Mesenchymal stem cell (in vitro differentiated cells and primary cell): Measurements from ENCODE around the gene ACP6.
A peak's percentile ranks its signal among the peaks of the same experiment; 100 is the strongest.

Experiments
- DNase-seq: peaks from one replicate; pipeline ENCODE4 v3.0.0-alpha.2; 2013
- H2AFZ ChIP-seq: one replicate; pipeline ENCODE4 v1.6.1; 2013; ENCODE audit warnings: low read depth, mild to moderate bottlenecking, control low read depth, inconsistent platforms, low read length, moderate library complexity
- H2AK5ac ChIP-seq: 2 replicates; pipeline ENCODE4 v1.6.1; 2013; ENCODE audit warnings: low read length, moderate library complexity, mild to moderate bottlenecking, inconsistent platforms; ENCODE audit not compliant: severe bottlenecking
- H2BK120ac ChIP-seq: one replicate; pipeline ENCODE4 v1.6.1; 2013; ENCODE audit warnings: low read depth, mild to moderate bottlenecking, inconsistent platforms, low read length, moderate library complexity
- H2BK12ac ChIP-seq, 2 experiments: one replicate each; pipeline ENCODE4 v1.6.1; 2013; ENCODE audit warnings: inconsistent platforms in 2 of 2, low read length in 2 of 2, mild to moderate bottlenecking in 2 of 2, moderate library complexity in 2 of 2, control low read depth in 1 of 2
- H2BK15ac ChIP-seq: one replicate; pipeline ENCODE4 v1.6.1; 2013; ENCODE audit warnings: mild to moderate bottlenecking, low read depth, inconsistent platforms; ENCODE audit not compliant: poor library complexity, severe bottlenecking
- H2BK5ac ChIP-seq: 2 replicates; pipeline ENCODE4 v1.6.1; 2013; ENCODE audit warnings: low read depth, mild to moderate bottlenecking, low read length, control low read depth, inconsistent platforms; ENCODE audit not compliant: poor library complexity, severe bottlenecking
- H3K14ac ChIP-seq, 2 experiments: one replicate each; pipeline ENCODE4 v1.6.1; 2013; ENCODE audit warnings: inconsistent platforms in 2 of 2, low read length in 2 of 2, control low read depth in 1 of 2, mild to moderate bottlenecking in 1 of 2, moderate library complexity in 1 of 2
- H3K18ac ChIP-seq, 2 experiments: one replicate each; pipeline ENCODE4 v1.6.1; 2013; ENCODE audit warnings: inconsistent platforms in 2 of 2, low read length in 2 of 2, control low read depth in 1 of 2, low read depth in 1 of 2, mild to moderate bottlenecking in 1 of 2
- H3K23ac ChIP-seq, 2 experiments: one replicate each; pipeline ENCODE4 v1.6.1; 2013; ENCODE audit warnings: inconsistent platforms in 2 of 2, low read length in 2 of 2, mild to moderate bottlenecking in 2 of 2, moderate library complexity in 2 of 2, control low read depth in 1 of 2
- H3K27ac ChIP-seq: 2 replicates; pipeline ENCODE4 v1.5.1; 2013; ENCODE audit warnings: mild to moderate bottlenecking, moderate library complexity, low read length, control low read depth, inconsistent platforms; ENCODE audit not compliant: poor library complexity, severe bottlenecking
- H3K27me3 ChIP-seq, 2 experiments: 2 replicates each; pipeline versions ENCODE4 v1.6.1 to v1.7.0; 2013; ENCODE audit warnings: low read length in 2 of 2, mild to moderate bottlenecking in 2 of 2, moderate library complexity in 2 of 2, control low read depth in 1 of 2, inconsistent platforms in 1 of 2; ENCODE audit not compliant: control insufficient read depth in 1 of 2, insufficient read depth in 1 of 2
- H3K36me3 ChIP-seq, 2 experiments: 2 replicates each; pipeline versions ENCODE4 v1.6.1 to v1.7.0; 2013; ENCODE audit warnings: low read length in 2 of 2, control low read depth in 1 of 2, inconsistent platforms in 1 of 2, low read depth in 1 of 2, mild to moderate bottlenecking in 1 of 2; ENCODE audit not compliant: insufficient read depth in 2 of 2, control insufficient read depth in 1 of 2
- H3K4ac ChIP-seq, 2 experiments: one replicate each; pipeline ENCODE4 v1.6.1; 2013; ENCODE audit warnings: inconsistent platforms in 2 of 2, low read length in 2 of 2, mild to moderate bottlenecking in 2 of 2, moderate library complexity in 2 of 2, control low read depth in 1 of 2, low read depth in 1 of 2
- H3K4me1 ChIP-seq: 2 replicates; pipeline ENCODE4 v1.6.1; 2013; ENCODE audit warnings: low read depth, low read length, control low read depth; ENCODE audit not compliant: control insufficient read depth, insufficient read depth
- H3K4me2 ChIP-seq: 2 replicates; pipeline ENCODE4 v1.6.1; 2013; ENCODE audit warnings: low read length, mild to moderate bottlenecking, inconsistent platforms; ENCODE audit not compliant: poor library complexity, severe bottlenecking
- H3K4me3 ChIP-seq, 2 experiments: 2 replicates each; pipeline versions ENCODE4 v1.5.1 to v1.7.0; 2013; ENCODE audit warnings: low read length in 2 of 2, mild to moderate bottlenecking in 2 of 2, control low read depth in 1 of 2, low read depth in 1 of 2; ENCODE audit not compliant: insufficient read depth in 1 of 2
- H3K79me1 ChIP-seq: replicated peaks from 2 replicates; pipeline ENCODE4 v1.6.1; 2013; ENCODE audit warnings: mild to moderate bottlenecking, control low read depth, low read length, inconsistent platforms; ENCODE audit not compliant: poor library complexity, severe bottlenecking
- H3K9ac ChIP-seq: 2 replicates; pipeline ENCODE4 v1.7.0; 2013; ENCODE audit warnings: mild to moderate bottlenecking, low read length, moderate library complexity
- H3K9me3 ChIP-seq: 2 replicates; pipeline ENCODE4 v1.7.0; 2013; ENCODE audit warnings: mild to moderate bottlenecking, low read length; ENCODE audit not compliant: control insufficient read depth
- H4K8ac ChIP-seq: one replicate; pipeline ENCODE4 v1.6.1; 2013; ENCODE audit warnings: inconsistent platforms, mild to moderate bottlenecking, low read length, moderate library complexity
- H4K91ac ChIP-seq: one replicate; pipeline ENCODE4 v1.6.1; 2013; ENCODE audit warnings: mild to moderate bottlenecking, low read length, inconsistent platforms
- WGBS: methylation state at CpG from one replicate; pipeline ENCODE4 v1.1.7; 2013; ENCODE audit warnings: mixed read lengths; 5-methylcytosine and 5-hydroxymethylcytosine counted together

ACP6 gene

GRCh38 chr1:147622731-147623130 is 47.6 kb downstream of the ACP6 start:
- Histone ChIP-seq H2AK5ac (no peak overlapping the region), H2AFZ (no peak overlapping the region), H3K4me2 (no peak overlapping the region), H3K23ac (no peak overlapping the region), H3K18ac (no peak overlapping the region), H3K36me3 (peaks cover 46 to 72% of the 10 kb centered on the region in 2 experiments), H3K9ac (no peak overlapping the region), H3K4me1 (no peaks in the 10 kb centered on the region), H4K91ac (no peak overlapping the region), H3K27me3 (no peaks in the 10 kb centered on the region), H3K14ac (no peak overlapping the region), H3K4me3 (no peak overlapping the region), H3K4ac (no peak overlapping the region), H2BK12ac (no peak overlapping the region), H3K9me3 (no peaks in the 10 kb centered on the region), H3K79me1 (peaks cover 39% of the 10 kb centered on the region), H2BK5ac (no peak overlapping the region), H2BK120ac (no peak overlapping the region), H2BK15ac (no peak overlapping the region), H3K27ac (no peak overlapping the region), H4K8ac (no peak overlapping the region)
- DNase-seq: peak; percentile 34
- 100% methylated on average over 2 of the region's 2 CpGs for WGBS

- WGBS: 94% methylated on average over 12 of the region's 12 CpGs
These were observed 49.8 kb downstream of the ACP6 start for GRCh38 chr1:147620543-147620942.

GRCh38 chr1:147619741-147620140 is 50.6 kb downstream of the ACP6 start:
- no peak overlapping the region for H3K4me2 ChIP-seq
- H3K23ac ChIP-seq: no peak overlapping the region
- WGBS: 97% methylated on average over 7 of the region's 7 CpGs
- no peak overlapping the region for H2BK12ac ChIP-seq
- H2AFZ ChIP-seq: no peak overlapping the region
- H3K79me1 ChIP-seq: peaks cover 32% of the 10 kb centered on the region
- no peak overlapping the region for H2BK15ac ChIP-seq
- H3K27ac ChIP-seq: no peak overlapping the region
- no peak overlapping the region for H2AK5ac ChIP-seq
- H4K91ac ChIP-seq: no peak overlapping the region
- no peak overlapping the region for H3K18ac ChIP-seq
- no peak overlapping the region for H3K9ac ChIP-seq
- H2BK120ac ChIP-seq: no peak overlapping the region
- H3K14ac ChIP-seq: no peak overlapping the region
- no peaks in the 10 kb centered on the region for H3K27me3 ChIP-seq
- H3K4ac ChIP-seq: no peak overlapping the region
- H3K9me3 ChIP-seq: no peaks in the 10 kb centered on the region
- H4K8ac ChIP-seq: no peak overlapping the region
- no peak for DNase-seq
- no peak overlapping the region for H3K4me3 ChIP-seq
- peaks cover 43 to 90% of the 10 kb centered on the region in 2 experiments for H3K36me3 ChIP-seq
- H2BK5ac ChIP-seq: no peak overlapping the region
- no peaks in the 10 kb centered on the region for H3K4me1 ChIP-seq

More at GRCh38 chr1:147620543-147620942, 49.8 kb downstream of the ACP6 start:
- peaks cover 34% of the 10 kb centered on the region for H3K79me1 ChIP-seq
- DNase-seq: no peak
- no peak overlapping the region for H2BK120ac ChIP-seq
- H3K4ac ChIP-seq: no peak overlapping the region
- no peak overlapping the region for H2AFZ ChIP-seq
- H3K27me3 ChIP-seq: no peaks in the 10 kb centered on the region
- no peak overlapping the region for H3K4me3 ChIP-seq
- H3K9me3 ChIP-seq: no peaks in the 10 kb centered on the region
- H4K8ac ChIP-seq: no peak overlapping the region
- H2AK5ac ChIP-seq: no peak overlapping the region
- H3K18ac ChIP-seq: no peak overlapping the region
- H3K4me1 ChIP-seq: no peaks in the 10 kb centered on the region
- no peak overlapping the region for H3K4me2 ChIP-seq
- no peak overlapping the region for H3K14ac ChIP-seq
- H3K27ac ChIP-seq: no peak overlapping the region
- H2BK12ac ChIP-seq: no peak overlapping the region
- H3K36me3 ChIP-seq: peaks cover 42 to 85% of the 10 kb centered on the region in 2 experiments
- no peak overlapping the region for H3K9ac ChIP-seq
- no peak overlapping the region for H4K91ac ChIP-seq
- no peak overlapping the region for H2BK15ac ChIP-seq
- H2BK5ac ChIP-seq: no peak overlapping the region
- H3K23ac ChIP-seq: no peak overlapping the region

- no peaks in the 10 kb centered on the region for H3K9me3 ChIP-seq
- no peak overlapping the region for H2AFZ ChIP-seq
- peaks cover 27% of the 10 kb centered on the region for H3K79me1 ChIP-seq
- WGBS: 99% methylated on average over 8 of the region's 8 CpGs
- no peak overlapping the region for H3K18ac ChIP-seq
- H3K4me1 ChIP-seq: no peaks in the 10 kb centered on the region
- H2BK15ac ChIP-seq: no peak overlapping the region
- no peak overlapping the region for H2AK5ac ChIP-seq
- no peak overlapping the region for H2BK120ac ChIP-seq
- no peak overlapping the region for H3K9ac ChIP-seq
- H3K4me3 ChIP-seq: no peak overlapping the region
- no peak overlapping the region for H3K4ac ChIP-seq
- H3K23ac ChIP-seq: no peak overlapping the region
- H4K91ac ChIP-seq: no peak overlapping the region
- H3K27me3 ChIP-seq: no peaks in the 10 kb centered on the region
- no peak overlapping the region for H3K14ac ChIP-seq
- no peak overlapping the region for H2BK5ac ChIP-seq
- no peak overlapping the region for H4K8ac ChIP-seq
- H3K4me2 ChIP-seq: no peak overlapping the region
- H3K27ac ChIP-seq: no peak overlapping the region
- peaks cover 39 to 93% of the 10 kb centered on the region in 2 experiments for H3K36me3 ChIP-seq
- no peak for DNase-seq
- no peak overlapping the region for H2BK12ac ChIP-seq
These were observed 51.6 kb downstream of the ACP6 start for GRCh38 chr1:147618771-147619170.
